GM19043 (cell line): ENCODE data around the gene EPHA2.
"Not testable (repeated sequence)": the region's sequence is repeated elsewhere in the genome, so short reads cannot be mapped to it uniquely, and the experiment has no call there.

ENCODE experiments used
- ATAC-seq: cut with Tn5 transposase; IDR thresholded peaks from one replicate; pipeline ENCODE4 v1.9.1; 2021; ENCODE audit warnings: low read depth; ENCODE audit not compliant: unreplicated experiment

Gene EPHA2

GRCh38 chr1:16107039-16107438, 48.8 kb downstream of the EPHA2 start:
- ATAC-seq = not testable (repeated sequence)

- ATAC-seq = no peak
Measured at GRCh38 chr1:16101623-16102022, 54.2 kb downstream of the EPHA2 start.

GRCh38 chr1:16099412-16099811, 56.5 kb downstream of the EPHA2 start:
- ATAC-seq = no peak

- ATAC-seq = no peak
Measured at GRCh38 chr1:16095447-16095846, 60.4 kb downstream of the EPHA2 start.

GRCh38 chr1:16094453-16095158, 61.3 kb downstream of the EPHA2 start:
- no peak for ATAC-seq

- no peak for ATAC-seq
Measured at GRCh38 chr1:16093611-16094010, 62.3 kb downstream of the EPHA2 start.

GRCh38 chr1:16092923-16093511, 62.9 kb downstream of the EPHA2 start:
- ATAC-seq = no peak

GRCh38 chr1:16092097-16092922, 63.6 kb downstream of the EPHA2 start:
- no peak for ATAC-seq

GRCh38 chr1:16091296-16091695, 64.6 kb downstream of the EPHA2 start:
- ATAC-seq = no peak

GRCh38 chr1:16090076-16090826, 65.6 kb downstream of the EPHA2 start:
- ATAC-seq = no peak

- ATAC-seq = no peak
Measured at GRCh38 chr1:16088996-16089395, 66.9 kb downstream of the EPHA2 start.

- no peak for ATAC-seq
Measured at GRCh38 chr1:16088351-16088911, 67.4 kb downstream of the EPHA2 start.

GRCh38 chr1:16087733-16088132, 68.1 kb downstream of the EPHA2 start:
- no peak for ATAC-seq

GRCh38 chr1:16085522-16085921, 70.3 kb downstream of the EPHA2 start:
- no peak for ATAC-seq

GRCh38 chr1:16083486-16083885, 72.4 kb downstream of the EPHA2 start:
- no peak for ATAC-seq

GRCh38 chr1:16082283-16083038, 73.4 kb downstream of the EPHA2 start:
- ATAC-seq = no peak

- ATAC-seq = no peak
Measured at GRCh38 chr1:16081636-16082035, 74.2 kb downstream of the EPHA2 start.

- no peak for ATAC-seq
Measured at GRCh38 chr1:16080422-16081150, 75.3 kb downstream of the EPHA2 start.
